Muscle layer of colon (tissue), 2 donors: ENCODE measurements around the gene OGFOD3.

ENCODE experiments used
- H3K27ac ChIP-seq: one replicate; pipeline ENCODE4 v1.7.0; 2013; ENCODE audit warnings: low read depth, mild to moderate bottlenecking, low read length, moderate library complexity
- H3K27me3 ChIP-seq, 2 donors: one replicate each; pipeline ENCODE4 v1.7.0; 2013; ENCODE audit warnings: low read length in 2 of 2, mild to moderate bottlenecking in 2 of 2; ENCODE audit not compliant: insufficient read depth in 2 of 2, control insufficient read depth in 1 of 2
- H3K36me3 ChIP-seq: one replicate; pipeline ENCODE4 v1.7.0; 2013; ENCODE audit warnings: mild to moderate bottlenecking, low read length; ENCODE audit not compliant: insufficient read depth
- H3K4me1 ChIP-seq: one replicate; pipeline ENCODE4 v1.7.0; 2013; ENCODE audit warnings: mild to moderate bottlenecking, low read length; ENCODE audit not compliant: insufficient read depth
- H3K4me3 ChIP-seq, 2 donors: one replicate each; pipeline ENCODE4 v1.7.0; 2013; ENCODE audit warnings: low read length in 2 of 2, low read depth in 1 of 2, mild to moderate bottlenecking in 1 of 2, moderate library complexity in 1 of 2
- H3K9ac ChIP-seq: one replicate; pipeline ENCODE4 v1.7.0; 2013; ENCODE audit warnings: low read length
- H3K9me3 ChIP-seq: one replicate; pipeline ENCODE4 v1.7.0; 2013; ENCODE audit warnings: mild to moderate bottlenecking, low read length
- donor health status: abdominal sarcoma.
- donor health status: Adenocarcinoma of cecum.

OGFOD3 gene

DNA sequence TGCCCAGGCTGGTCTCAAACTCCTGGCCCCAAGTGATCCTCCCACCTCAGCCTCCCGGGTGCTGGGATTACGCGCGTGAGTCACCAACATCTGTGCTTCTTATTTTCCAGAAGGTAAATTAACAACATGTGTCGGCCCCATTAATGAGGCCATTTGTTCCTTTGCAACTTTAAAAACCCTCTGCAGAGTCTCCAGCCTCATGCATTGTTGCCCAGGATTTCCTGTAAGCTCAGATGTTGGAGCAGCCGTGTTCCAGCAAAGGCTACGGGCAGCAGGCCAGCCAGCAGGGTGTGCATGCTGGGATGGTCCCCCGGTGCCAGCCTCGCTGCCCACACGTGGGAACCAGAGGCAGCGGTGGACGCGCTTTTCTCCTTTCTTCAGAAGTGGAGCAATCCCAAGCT is 19.3 kb downstream of the OGFOD3 start:
- no peaks in the 10 kb centered on the region for H3K4me1 ChIP-seq
- no peaks in the 10 kb centered on the region for H3K9me3 ChIP-seq
- no peaks in the 10 kb centered on the region for H3K27me3 ChIP-seq
- H3K27ac ChIP-seq, result no peak overlapping the region
- peaks cover 3% of the 10 kb centered on the region for H3K36me3 ChIP-seq
- H3K9ac ChIP-seq, result no peak overlapping the region
- H3K4me3 ChIP-seq, result no peak overlapping the region

- Histone ChIP-seq H3K36me3 (peaks cover 3% of the 10 kb centered on the region), H3K4me3 (no peak overlapping the region), H3K9me3 (no peaks in the 10 kb centered on the region), H3K27ac (no peak overlapping the region), H3K4me1 (no peaks in the 10 kb centered on the region), H3K27me3 (no peaks in the 10 kb centered on the region), H3K9ac (no peak overlapping the region)
Observed at GRCh38 chr17:82397449-82398335, 20.7 kb downstream of the OGFOD3 start.

- Histone ChIP-seq H3K27me3 (no peaks in the 10 kb centered on the region), H3K27ac (no peak overlapping the region), H3K9me3 (no peaks in the 10 kb centered on the region), H3K4me1 (no peaks in the 10 kb centered on the region), H3K4me3 (no peak overlapping the region), H3K36me3 (peaks cover 10% of the 10 kb centered on the region), H3K9ac (no peak overlapping the region)
Observed at GRCh38 chr17:82396601-82397435, 21.6 kb downstream of the OGFOD3 start.

DNA sequence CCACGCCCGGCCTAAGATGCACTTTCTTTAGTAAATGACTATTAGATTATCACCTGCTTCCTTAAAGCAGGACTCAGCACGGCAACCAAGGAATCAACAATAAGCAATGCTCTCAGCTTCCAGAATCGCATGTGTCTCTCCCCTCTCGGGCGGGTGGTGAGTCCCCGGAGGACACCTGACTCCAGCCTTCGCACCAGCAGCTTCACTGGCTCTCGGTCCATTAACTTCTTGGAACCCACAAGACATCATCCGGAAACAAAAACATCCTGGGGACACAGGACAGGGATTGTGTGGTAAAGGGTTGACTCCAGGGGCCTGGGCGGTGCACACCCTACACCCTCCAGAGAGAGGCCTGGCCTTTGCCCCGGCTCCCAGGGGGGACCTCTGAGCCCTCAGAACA is 24.1 kb downstream of the OGFOD3 start:
- no peaks in the 10 kb centered on the region for H3K9me3 ChIP-seq
- H3K27me3 ChIP-seq, result no peaks in the 10 kb centered on the region
- H3K27ac ChIP-seq, result no peak overlapping the region
- no peak overlapping the region for H3K9ac ChIP-seq
- no peaks in the 10 kb centered on the region for H3K4me1 ChIP-seq
- H3K36me3 ChIP-seq, result peaks cover 10% of the 10 kb centered on the region
- no peak overlapping the region for H3K4me3 ChIP-seq

- Histone ChIP-seq H3K27ac (no peak overlapping the region), H3K4me3 (no peak overlapping the region), H3K27me3 (no peaks in the 10 kb centered on the region), H3K9ac (no peak overlapping the region), H3K4me1 (no peaks in the 10 kb centered on the region), H3K36me3 (peaks cover 10% of the 10 kb centered on the region), H3K9me3 (no peaks in the 10 kb centered on the region)
Observed at GRCh38 chr17:82392941-82393340, 25.4 kb downstream of the OGFOD3 start.

DNA sequence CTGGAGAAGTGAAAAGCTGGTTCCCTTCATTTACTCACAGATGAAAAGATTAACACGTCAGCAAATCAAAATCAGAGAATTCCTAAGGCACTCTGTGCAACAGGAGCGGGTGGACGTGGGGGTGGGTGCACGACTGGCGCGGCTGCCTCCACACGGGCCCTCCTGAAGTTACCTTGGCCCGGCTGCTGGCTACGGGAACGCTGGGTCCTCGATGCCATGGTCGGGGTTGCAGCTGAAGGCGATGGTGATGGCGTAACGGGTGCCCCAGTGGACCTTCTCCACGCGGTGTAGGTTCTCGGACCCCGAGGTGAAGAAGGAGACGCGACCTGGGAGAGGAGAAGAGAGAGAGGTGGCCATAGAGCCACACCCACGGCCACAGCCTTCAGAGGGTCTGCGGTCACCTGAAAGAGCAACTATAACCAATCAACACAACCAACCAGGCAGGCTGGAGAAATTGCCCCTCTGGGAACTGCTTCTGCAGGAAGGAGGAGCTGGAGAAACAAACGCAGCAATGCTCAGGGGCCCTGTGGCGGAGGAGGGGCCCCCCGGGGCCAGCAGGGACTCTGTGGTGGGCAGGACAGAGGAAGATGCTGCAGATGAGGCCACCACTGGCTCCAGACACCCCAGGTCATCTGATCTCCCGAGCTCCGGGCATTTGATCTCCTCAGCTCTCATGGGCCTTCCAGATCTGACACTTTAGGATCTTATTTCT is 26.0 kb downstream of the OGFOD3 start:
- Histone ChIP-seq H3K36me3 (peaks cover 10% of the 10 kb centered on the region), H3K27me3 (peaks cover 0 to 5% of the 10 kb centered on the region in 2 donors), H3K9ac (no peak overlapping the region), H3K4me1 (no peaks in the 10 kb centered on the region), H3K9me3 (no peaks in the 10 kb centered on the region), H3K4me3 (no peak overlapping the region), H3K27ac (no peak overlapping the region)

DNA sequence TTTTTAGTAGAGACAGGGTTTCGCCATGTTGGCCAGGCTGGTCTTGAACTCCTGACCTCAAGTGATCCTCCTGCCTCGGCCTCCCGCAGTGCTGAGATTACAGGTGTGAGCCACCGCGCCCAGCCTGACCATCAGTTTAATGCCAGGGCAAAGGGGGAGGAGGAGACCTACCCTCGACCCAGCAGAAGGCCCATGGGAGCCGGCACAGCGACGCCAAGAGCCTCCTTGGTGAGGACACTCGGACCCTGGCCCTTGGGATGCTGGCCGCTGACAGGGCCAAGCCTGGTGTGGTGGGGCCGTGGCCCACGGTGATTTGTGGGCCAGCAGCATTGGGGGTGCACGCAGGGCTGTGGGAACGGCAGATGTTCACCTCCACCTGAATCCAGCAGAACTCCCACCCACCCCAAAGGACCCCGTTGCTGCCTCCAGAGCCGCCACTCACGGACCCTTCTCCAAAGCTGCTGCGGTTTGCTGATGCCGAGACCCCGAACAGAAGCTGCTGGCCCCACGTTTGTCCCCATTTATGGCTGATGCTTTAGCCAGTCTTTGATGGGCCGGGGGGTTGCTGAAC is 26.8 kb downstream of the OGFOD3 start:
- H3K36me3 ChIP-seq, result peaks cover 10% of the 10 kb centered on the region

DNA sequence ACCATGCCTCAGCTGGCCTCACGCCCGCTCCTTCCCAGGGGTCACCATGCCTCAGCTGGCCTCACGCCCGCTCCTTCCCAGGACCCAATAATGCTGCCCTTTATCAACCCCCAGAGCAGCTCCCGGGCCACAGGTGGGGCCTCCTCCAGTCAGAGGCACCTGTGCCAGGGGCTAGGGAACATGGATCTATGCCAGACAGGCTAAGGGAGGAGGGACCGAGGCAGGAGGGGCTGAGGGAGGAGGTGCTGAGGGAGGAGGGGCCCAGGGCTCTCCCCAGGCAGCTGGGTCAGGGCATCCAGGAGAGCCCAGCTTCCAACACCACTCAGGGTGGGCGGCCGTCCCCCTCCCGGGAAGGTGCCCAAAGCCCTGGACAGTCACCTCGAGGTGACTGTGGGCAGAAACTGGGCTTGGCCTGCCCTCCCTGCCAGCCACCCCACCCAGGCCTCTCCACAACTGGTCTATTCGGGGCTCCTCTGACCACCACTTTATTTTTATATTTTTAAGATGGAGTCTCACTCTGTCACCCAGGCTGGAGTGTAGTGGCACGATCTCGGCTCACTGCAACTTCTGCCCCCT is 27.4 kb downstream of the OGFOD3 start:
- no peak overlapping the region for H3K4me3 ChIP-seq
- no peaks in the 10 kb centered on the region for H3K9me3 ChIP-seq
- H3K27me3 ChIP-seq, result peaks cover 5 to 19% of the 10 kb centered on the region in 2 donors
- peaks cover 10% of the 10 kb centered on the region for H3K36me3 ChIP-seq
- H3K27ac ChIP-seq, result no peak overlapping the region
- H3K4me1 ChIP-seq, result no peaks in the 10 kb centered on the region
- H3K9ac ChIP-seq, result no peak overlapping the region

More for the DNA sequence above, 26.8 kb downstream of the OGFOD3 start:
- H3K27ac ChIP-seq, result no peak overlapping the region
- no peak overlapping the region for H3K4me3 ChIP-seq
- H3K27me3 ChIP-seq, result peaks cover 2 to 13% of the 10 kb centered on the region in 2 donors
- no peak overlapping the region for H3K9ac ChIP-seq
- H3K9me3 ChIP-seq, result no peaks in the 10 kb centered on the region
- no peaks in the 10 kb centered on the region for H3K4me1 ChIP-seq

DNA sequence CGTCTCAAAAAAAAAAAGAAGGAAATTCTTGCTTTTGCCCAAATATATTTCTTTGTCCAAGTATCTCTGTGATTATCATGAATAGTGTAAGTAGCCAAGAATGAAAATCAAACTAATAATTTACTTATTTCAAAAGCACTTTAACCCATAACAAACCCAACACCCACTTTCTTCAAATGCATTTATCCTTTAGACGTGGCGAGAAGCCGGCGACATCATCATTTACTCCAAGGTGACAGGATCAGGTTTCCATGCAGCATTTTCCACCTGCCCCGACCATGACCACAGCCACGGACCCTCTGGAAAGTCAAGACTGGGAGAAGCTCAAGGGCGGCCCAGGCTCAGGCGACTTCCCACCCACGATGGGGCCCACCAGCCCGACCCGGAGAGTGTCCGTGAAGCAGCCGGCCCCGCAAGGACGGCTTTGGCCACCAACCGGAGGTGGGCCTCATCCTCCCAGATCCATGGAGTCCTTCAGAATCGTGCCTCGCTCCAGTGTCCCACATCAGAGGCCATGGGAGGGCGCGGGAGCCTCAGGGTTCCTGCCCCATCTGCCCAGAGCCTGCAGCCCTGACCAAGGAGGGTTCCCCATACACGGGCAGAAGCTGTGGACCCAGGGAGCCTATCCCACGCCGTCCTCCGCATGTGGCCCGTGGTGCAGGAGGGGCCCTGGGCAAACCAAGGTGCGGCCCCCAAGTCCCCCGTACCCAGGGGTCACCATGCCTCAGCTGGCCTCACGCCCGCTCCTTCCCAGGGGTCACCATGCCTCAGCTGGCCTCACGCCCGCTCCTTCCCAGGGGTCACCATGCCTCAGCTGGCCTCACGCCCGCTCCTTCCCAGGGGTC is 28.1 kb downstream of the OGFOD3 start:
- no peaks in the 10 kb centered on the region for H3K4me1 ChIP-seq
- H3K4me3 ChIP-seq, result no peak overlapping the region
- peaks cover 10% of the 10 kb centered on the region for H3K36me3 ChIP-seq
- H3K9me3 ChIP-seq, result no peaks in the 10 kb centered on the region
- H3K27me3 ChIP-seq, result peaks cover 10 to 26% of the 10 kb centered on the region in 2 donors
- no peak overlapping the region for H3K9ac ChIP-seq
- no peak overlapping the region for H3K27ac ChIP-seq

DNA sequence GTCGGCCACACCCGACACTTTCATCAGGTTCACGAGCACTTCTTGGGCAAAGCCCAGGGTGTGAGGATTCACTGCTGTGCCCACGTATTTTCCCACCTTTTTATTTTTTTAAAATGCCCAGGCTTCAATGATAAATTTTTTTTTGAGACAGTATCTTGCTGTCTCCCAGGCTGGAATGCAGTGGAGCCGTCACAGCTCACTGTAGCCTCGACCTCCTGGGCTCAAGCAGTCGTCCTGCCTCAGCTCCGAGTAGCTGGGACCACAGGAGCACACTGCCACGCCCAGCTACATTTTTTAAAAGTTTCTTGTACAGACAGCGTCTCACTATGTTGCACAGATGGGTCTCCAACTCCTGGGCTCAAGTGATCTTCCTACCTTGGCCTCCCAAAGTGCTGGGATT is 29.0 kb downstream of the OGFOD3 start:
- Histone ChIP-seq H3K9ac (no peak overlapping the region), H3K27ac (no peak overlapping the region), H3K4me3 (no peak overlapping the region), H3K27me3 (peaks cover 10 to 35% of the 10 kb centered on the region in 2 donors), H3K36me3 (peaks cover 10% of the 10 kb centered on the region), H3K4me1 (no peaks in the 10 kb centered on the region), H3K9me3 (no peaks in the 10 kb centered on the region)
